Activated CD4-positive, alpha-beta memory T cell treated with anti-CD3 and anti-CD28 coated beads for 36 hours (primary cell): ENCODE results near the gene HSPA2. TPM values are rescaled to one million over a fixed set of nuclear protein-coding genes. Genes with fewer than 3 reads are reported as not detected.

Experiments
- CTCF ChIA-PET: fragments of 350-600 bp; sonication (Branson Sonifier 250); formaldehyde crosslinking; loops from one replicate; lab custom pipeline; 2021; ENCODE audit warnings: antibody characterized with exemption, inconsistent platforms; lab: Charles Lee
- POLR2A ChIA-PET: fragments of 350-600 bp; sonication (Branson Sonifier 250); formaldehyde crosslinking; loops from one replicate; lab custom pipeline; 2021; ENCODE audit warnings: antibody characterized with exemption; lab: Charles Lee
- DNase-seq: peaks from one replicate; pipeline ENCODE4 v3.0.0-alpha.2; 2020
- H3K27ac Mint-ChIP-seq: one replicate; pipeline ENCODE4 v1.8.0; 2021; ENCODE audit warnings: mixed read lengths
- H3K27me3 Mint-ChIP-seq: one replicate; pipeline ENCODE4 v1.8.0; 2021; ENCODE audit warnings: mixed read lengths
- H3K36me3 Mint-ChIP-seq: one replicate; pipeline ENCODE4 v1.8.0; 2021; ENCODE audit warnings: mixed read lengths
- H3K4me1 Mint-ChIP-seq: one replicate; pipeline ENCODE4 v1.8.0; 2021; ENCODE audit warnings: low read depth, mixed read lengths
- H3K4me3 Mint-ChIP-seq: one replicate; pipeline ENCODE4 v1.8.0; 2021; ENCODE audit warnings: mild to moderate bottlenecking, mixed read lengths
- H3K9me3 Mint-ChIP-seq: one replicate; pipeline ENCODE4 v1.8.0; 2021; ENCODE audit warnings: mixed read lengths
- intact Hi-C: fragments of 100-400 bp; cut with micrococcal nuclease; formaldehyde crosslinking; loops from one replicate; pipeline ENCODE4 v1.15.1; 2023
- total RNA-seq, 2 experiments: library from RNA; stranded (reverse); gene quantifications; one replicate each; pipeline ENCODE4 v1.2.3, GENCODE V29; 2021

The HSPA2 gene
- total RNA-seq, 2 experiments from 2014 or later = 6.6 to 6.7 TPM

DNA sequence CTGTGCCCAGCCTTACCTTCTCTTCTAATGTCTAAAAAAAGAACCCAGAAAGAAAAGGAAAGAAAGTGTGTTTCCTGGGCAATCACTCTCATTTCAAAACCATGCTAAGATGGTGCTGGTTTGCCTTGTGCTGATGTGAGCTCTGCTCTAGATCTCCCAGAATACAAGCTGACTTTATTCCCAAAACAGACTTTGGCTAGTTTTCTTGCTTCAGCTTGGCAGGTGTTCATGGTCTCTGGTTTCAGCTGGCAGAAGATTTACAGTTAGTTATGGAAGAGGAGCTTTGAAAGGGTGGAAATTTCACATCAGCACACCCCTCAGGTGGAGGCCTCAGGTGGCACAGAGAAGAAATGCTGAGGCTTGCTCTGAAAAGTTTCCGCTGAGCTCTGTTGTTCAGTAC lies 43.6 kb downstream of the HSPA2 start:
- POLR2A ChIA-PET = no interaction called here
- Mint-ChIP-seq H3K9me3 (no peaks in the 10 kb centered on the region), H3K27ac (no peak overlapping the region), H3K4me1 (no peaks in the 10 kb centered on the region), H3K4me3 (no peak overlapping the region), H3K36me3 (no peaks in the 10 kb centered on the region), H3K27me3 (no peaks in the 10 kb centered on the region)
- DNase-seq = no peak
- CTCF ChIA-PET = no interaction called here
- intact Hi-C loops = no loop called here

DNA sequence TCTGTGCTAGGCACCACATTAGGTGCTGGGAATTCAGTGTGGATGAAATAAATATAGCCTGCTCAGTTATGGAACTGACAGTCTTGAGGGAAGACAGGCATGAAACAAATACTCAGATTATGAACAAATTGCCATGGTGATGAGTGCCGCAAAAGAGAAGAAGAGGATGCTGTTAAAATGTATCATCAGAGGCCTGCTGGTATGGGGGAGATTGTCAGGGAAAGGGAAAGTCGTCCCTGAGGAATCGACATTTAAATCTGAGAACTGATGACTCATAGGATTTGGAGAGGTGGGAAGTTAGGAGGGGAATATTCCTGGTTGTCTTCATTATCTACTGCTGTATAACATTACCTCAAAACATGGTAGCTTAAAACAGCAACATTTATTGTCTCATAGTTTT lies 51.3 kb downstream of the HSPA2 start:
- Mint-ChIP-seq H3K4me3 (no peak overlapping the region), H3K4me1 (no peaks in the 10 kb centered on the region), H3K36me3 (no peaks in the 10 kb centered on the region), H3K27me3 (peaks cover 5% of the 10 kb centered on the region), H3K9me3 (no peaks in the 10 kb centered on the region), H3K27ac (no peak overlapping the region)
- intact Hi-C loops = no loop called here
- ChIA-PET CTCF (interaction anchor here (0.7 kb wide), 1 partner anchor 46 kb away, joined by 4 read pairs; no protein-coding TSS in a partner anchor), POLR2A (no interaction called here)
- DNase-seq = no peak

Other genes starting within 250 kb of the HSPA2 start
- under 1 TPM; 0.17 to 0.45 TPM for gene ESR2, start 246.4 kb upstream of the HSPA2 start, total RNA-seq
- 100 to 1,000 TPM; 212 to 221 TPM for gene MTHFD1, start 152.4 kb upstream of the HSPA2 start, total RNA-seq
- 1 to 10 TPM in 1 of 2 experiments, under 1 TPM in 1; 0.74 to 1.1 TPM for gene AKAP5, start 75.2 kb upstream of the HSPA2 start, total RNA-seq
- gene ZBTB25, start 36.9 kb upstream of the HSPA2 start, total RNA-seq = 10 to 100 TPM; 24.2 to 27.5 TPM
- 10 to 100 TPM; 29.8 to 31.8 TPM for gene ZBTB1, start 36.0 kb upstream of the HSPA2 start, total RNA-seq
- gene PPP1R36, start 9.2 kb downstream of the HSPA2 start, total RNA-seq = under 1 TPM; 0.19 to 0.31 TPM
- gene PLEKHG3, start 163.7 kb downstream of the HSPA2 start, total RNA-seq = 10 to 100 TPM; 20.1 to 22.6 TPM